Chondrocyte (in vitro differentiated cells): ENCODE data around the gene ZNF565. TPM values are rescaled to one million over a fixed set of nuclear protein-coding genes. Genes with fewer than 3 reads are reported as not detected.

Experiments used
- DNase-seq: peaks from one replicate; pipeline ENCODE4 v3.0.0; 2021; ENCODE audit warnings: mixed read lengths, low spot score
- H3K27ac Mint-ChIP-seq: one replicate; pipeline ENCODE4 v1.8.0; 2021; ENCODE audit warnings: mild to moderate bottlenecking, moderate library complexity, mixed read lengths; ENCODE audit not compliant: unreplicated experiment
- H3K27me3 Mint-ChIP-seq: 2 replicates; pipeline ENCODE4 v1.8.0; 2021; ENCODE audit warnings: low read depth, mixed read lengths
- H3K36me3 Mint-ChIP-seq: 2 replicates; pipeline ENCODE4 v1.8.0; 2021; ENCODE audit warnings: low read depth, mixed read lengths
- H3K4me1 Mint-ChIP-seq: 2 replicates; pipeline ENCODE4 v1.8.0; 2021; ENCODE audit warnings: low read depth, mild to moderate bottlenecking, mixed read lengths
- H3K4me3 Mint-ChIP-seq: one replicate; pipeline ENCODE4 v1.8.0; 2021; ENCODE audit warnings: mild to moderate bottlenecking, moderate library complexity, mixed read lengths; ENCODE audit not compliant: unreplicated experiment
- H3K9me3 Mint-ChIP-seq: 2 replicates; pipeline ENCODE4 v1.8.0; 2021; ENCODE audit warnings: low read depth, mixed read lengths
- total RNA-seq: library from RNA; stranded (reverse); gene quantifications from 3 replicates; pipeline ENCODE4 v1.2.1, GENCODE V29; 2021
- TF ChIP-seq, protein P1 (sequence below): fragments of 200-600 bp; sonication (generic); IDR thresholded peaks from 2 replicates; pipeline ENCODE4 v1.5.0; 2021; ENCODE audit warnings: antibody characterized with exemption, mild to moderate bottlenecking, moderate library complexity

ZNF565 gene
- total RNA-seq, 1 donor from 2014 or later: 4.9 TPM

DNA sequence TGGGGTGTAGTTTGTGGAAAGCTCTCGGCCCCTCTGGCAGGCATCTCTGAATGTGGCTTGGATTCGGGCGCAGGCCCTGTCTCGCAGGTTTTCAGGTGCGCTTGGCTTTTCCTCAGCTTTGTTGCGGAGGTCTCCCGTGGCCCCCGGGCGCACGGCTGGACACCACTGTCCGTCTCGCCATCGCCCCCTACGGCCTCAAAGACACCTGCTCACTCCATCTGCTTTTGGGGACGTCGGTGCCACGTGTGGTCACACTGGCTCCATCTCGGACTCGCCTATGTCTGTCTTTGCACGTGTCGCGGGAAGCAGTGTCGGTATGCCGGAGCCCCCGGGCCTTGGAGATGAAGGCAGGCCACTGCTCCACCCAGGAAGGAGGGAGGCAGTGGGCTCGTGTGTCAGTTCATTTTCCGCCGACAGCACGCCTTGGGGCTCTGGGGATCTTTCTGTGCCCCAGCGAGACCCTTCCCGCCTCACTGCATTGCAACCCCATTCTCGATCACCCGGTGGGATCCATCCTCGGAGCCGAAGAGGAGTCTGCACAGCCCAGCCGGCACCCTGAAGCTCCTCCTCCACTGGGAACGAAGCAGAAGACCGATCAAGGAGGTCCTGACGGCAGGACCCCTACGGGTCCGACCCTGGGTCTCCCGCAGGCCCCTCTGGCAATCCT, 42.5 kb upstream of the ZNF565 start:
- no peaks in the 10 kb centered on the region for H3K27me3 Mint-ChIP-seq
- H3K4me3 Mint-ChIP-seq: peak overlapping the region; percentile 75
- peaks cover 8% of the 10 kb centered on the region for H3K9me3 Mint-ChIP-seq
- TF ChIP-seq, protein P1, sequence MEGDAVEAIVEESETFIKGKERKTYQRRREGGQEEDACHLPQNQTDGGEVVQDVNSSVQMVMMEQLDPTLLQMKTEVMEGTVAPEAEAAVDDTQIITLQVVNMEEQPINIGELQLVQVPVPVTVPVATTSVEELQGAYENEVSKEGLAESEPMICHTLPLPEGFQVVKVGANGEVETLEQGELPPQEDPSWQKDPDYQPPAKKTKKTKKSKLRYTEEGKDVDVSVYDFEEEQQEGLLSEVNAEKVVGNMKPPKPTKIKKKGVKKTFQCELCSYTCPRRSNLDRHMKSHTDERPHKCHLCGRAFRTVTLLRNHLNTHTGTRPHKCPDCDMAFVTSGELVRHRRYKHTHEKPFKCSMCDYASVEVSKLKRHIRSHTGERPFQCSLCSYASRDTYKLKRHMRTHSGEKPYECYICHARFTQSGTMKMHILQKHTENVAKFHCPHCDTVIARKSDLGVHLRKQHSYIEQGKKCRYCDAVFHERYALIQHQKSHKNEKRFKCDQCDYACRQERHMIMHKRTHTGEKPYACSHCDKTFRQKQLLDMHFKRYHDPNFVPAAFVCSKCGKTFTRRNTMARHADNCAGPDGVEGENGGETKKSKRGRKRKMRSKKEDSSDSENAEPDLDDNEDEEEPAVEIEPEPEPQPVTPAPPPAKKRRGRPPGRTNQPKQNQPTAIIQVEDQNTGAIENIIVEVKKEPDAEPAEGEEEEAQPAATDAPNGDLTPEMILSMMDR: peak; percentile 15
- no peak for DNase-seq
- no peak overlapping the region for H3K27ac Mint-ChIP-seq
- H3K36me3 Mint-ChIP-seq: peaks cover 4% of the 10 kb centered on the region
- H3K4me1 Mint-ChIP-seq: peaks cover 7% of the 10 kb centered on the region

DNA sequence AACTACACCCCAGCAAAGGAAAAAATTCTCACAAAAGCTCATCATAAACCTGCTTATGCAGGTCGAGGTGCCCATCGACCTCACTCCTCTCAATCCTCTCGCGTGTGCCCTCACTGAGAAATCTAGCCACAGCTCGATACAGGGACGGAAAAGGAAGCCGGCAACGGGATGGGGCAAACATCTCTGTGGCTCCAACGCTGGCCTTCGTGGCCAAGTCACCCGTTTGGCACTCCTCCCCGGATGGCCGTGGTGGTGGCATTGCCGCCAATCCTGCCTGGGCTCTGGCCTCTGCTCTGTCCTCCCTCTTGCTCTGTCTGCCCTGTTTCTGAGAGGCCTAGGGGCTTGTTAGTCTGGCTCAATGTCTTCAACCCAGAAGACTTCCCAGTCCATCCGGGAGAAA, 41.6 kb upstream of the ZNF565 start:
- peaks cover 7% of the 10 kb centered on the region for H3K4me1 Mint-ChIP-seq
- H3K27me3 Mint-ChIP-seq: no peaks in the 10 kb centered on the region
- TF ChIP-seq, protein P1: no peak
- DNase-seq: no peak
- no peak overlapping the region for H3K27ac Mint-ChIP-seq
- H3K36me3 Mint-ChIP-seq: peaks cover 4% of the 10 kb centered on the region
- H3K4me3 Mint-ChIP-seq: no peak overlapping the region
- H3K9me3 Mint-ChIP-seq: peaks cover 8% of the 10 kb centered on the region

DNA sequence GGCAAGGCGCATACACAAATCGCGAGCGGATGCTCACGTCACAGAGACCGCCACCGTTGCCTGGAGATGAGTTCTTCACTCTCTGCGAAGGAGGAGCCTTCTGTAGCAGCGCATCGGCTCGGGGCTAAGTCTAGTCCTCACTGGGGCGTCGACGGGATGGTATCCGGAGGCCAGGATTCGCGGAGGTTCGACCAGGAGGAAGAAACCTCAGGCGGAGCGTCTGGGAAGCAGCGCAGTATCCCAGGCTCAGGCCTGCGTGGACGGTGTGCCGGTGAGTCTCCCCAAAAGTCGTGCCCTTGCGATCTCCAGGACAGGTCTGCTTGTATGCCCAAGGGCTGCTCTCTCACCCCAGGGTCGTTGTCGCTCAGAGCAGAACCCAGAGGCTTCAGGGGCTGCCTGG, 40.9 kb upstream of the ZNF565 start:
- Mint-ChIP-seq H3K27me3 (no peaks in the 10 kb centered on the region), H3K36me3 (peaks cover 4% of the 10 kb centered on the region), H3K4me1 (peaks cover 7% of the 10 kb centered on the region), H3K27ac (no peak overlapping the region), H3K9me3 (peaks cover 8% of the 10 kb centered on the region), H3K4me3 (no peak overlapping the region)
- TF ChIP-seq, protein P1: no peak
- no peak for DNase-seq

DNA sequence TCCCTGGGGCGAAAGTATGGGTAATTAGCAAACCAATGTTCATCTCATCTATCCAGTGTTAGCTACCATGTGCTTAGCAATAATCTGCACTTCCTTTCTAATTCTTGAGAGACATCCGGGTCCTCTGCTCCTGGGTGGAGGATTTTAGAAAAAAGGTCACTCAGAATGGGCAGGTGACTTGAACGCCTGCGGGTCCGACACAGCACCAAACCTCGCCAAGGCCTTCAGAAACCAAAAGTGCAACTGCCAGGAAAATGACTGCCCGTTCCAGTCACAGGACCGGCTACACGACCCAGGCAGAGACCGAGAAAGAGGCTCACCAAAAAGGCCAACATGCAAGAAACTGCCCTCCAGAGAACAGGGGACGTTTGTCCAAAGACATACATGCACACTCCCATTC, 40.4 kb upstream of the ZNF565 start:
- TF ChIP-seq, protein P1: no peak
- Mint-ChIP-seq H3K27ac (no peak overlapping the region), H3K27me3 (no peaks in the 10 kb centered on the region), H3K36me3 (peaks cover 4% of the 10 kb centered on the region), H3K9me3 (peaks cover 8% of the 10 kb centered on the region), H3K4me1 (peaks cover 7% of the 10 kb centered on the region), H3K4me3 (no peak overlapping the region)
- DNase-seq: no peak

DNA sequence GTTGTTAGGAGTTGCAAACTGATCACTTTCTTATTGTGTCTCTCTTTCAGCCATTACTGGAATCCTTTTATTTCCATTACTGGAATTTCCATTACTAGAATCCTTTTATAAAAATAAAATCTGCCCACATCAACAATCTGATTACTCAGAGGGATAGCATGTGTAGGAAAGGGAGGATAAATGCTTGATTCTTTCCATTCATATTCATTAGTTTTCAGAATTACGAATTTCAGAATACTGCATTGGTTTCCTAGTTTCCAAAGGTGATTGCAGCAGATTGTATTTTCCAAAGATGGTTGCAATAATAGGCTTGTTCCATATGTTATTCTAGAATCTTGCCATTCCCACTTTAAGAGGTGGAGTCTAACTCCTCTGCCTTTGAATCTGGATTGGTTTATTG, 37.6 kb upstream of the ZNF565 start:
- Mint-ChIP-seq H3K36me3 (peaks cover 5% of the 10 kb centered on the region), H3K4me1 (no peaks in the 10 kb centered on the region), H3K9me3 (peaks cover 8% of the 10 kb centered on the region), H3K27ac (no peak overlapping the region), H3K27me3 (no peaks in the 10 kb centered on the region), H3K4me3 (no peak overlapping the region)
- TF ChIP-seq, protein P1: no peak
- no peak for DNase-seq
